ENCODE measurements around the gene PGA3. TPM values are rescaled to one million over a fixed set of nuclear protein-coding genes. Genes with fewer than 3 reads are reported as not detected.
A peak's percentile ranks its signal among the peaks of the same experiment; 100 is the strongest.
"Not testable (repeated sequence)": the region's sequence is repeated elsewhere in the genome, so short reads cannot be mapped to it uniquely, and the experiment has no call there.

PGA3 gene
- total RNA-seq, 2 experiments from 2014 or later = not detected

DNA sequence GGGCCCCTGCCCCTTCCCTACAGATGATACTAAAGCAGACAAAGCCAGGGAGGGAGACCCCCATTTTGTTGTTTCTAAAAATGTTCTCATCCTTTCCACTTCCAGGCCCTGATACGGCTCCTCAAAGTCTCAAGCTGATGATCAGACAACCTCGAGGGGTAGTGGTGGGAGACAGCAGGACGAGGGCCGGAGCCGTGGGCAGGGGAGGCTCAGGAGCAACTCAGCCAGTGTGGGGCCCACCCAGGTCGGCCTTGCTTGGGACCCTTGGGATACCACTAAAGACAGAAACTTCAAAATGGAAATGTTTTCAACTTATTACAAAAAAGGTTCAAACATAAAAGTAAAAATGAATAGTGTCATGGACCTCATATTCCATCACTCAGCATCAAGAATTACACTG lies 26.9 kb upstream of the PGA3 start:
- ATAC-seq = no peak
- Mint-ChIP-seq H3K27me3 (peaks cover 20% of the 10 kb centered on the region), H3K9me3 (ENCODE audit: low read depth) (peaks cover 7% of the 10 kb centered on the region), H3K4me1 (peaks cover 6% of the 10 kb centered on the region), H3K4me3 (no peak overlapping the region), H3K27ac (no peak overlapping the region), H3K36me3 (no peaks in the 10 kb centered on the region)
- CTCF ChIA-PET = interaction anchor here (0.6 to 1.3 kb wide), 2 partner anchors 11 to 261 kb away, joined by 3 read pairs; no protein-coding TSS in a partner anchor
- no peak for DNase-seq

DNA sequence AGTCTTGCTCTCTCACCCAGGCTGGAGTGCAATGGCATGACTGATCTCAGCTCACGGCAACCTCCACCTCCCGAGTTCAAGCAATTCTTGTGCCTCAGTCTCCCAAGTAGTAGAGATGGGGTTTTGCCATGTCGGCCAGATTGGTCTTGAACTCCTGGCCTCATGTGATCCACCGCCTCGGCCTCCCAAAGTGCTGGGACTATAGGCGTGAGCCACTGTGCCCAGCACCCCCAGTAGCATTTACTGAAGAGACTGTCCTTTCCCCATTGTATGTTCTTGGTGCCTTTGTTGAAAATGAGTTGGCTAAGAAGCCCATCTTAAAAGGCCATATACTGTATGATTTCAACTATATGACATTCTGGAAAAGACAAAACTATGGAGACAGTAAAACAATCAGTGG lies 23.1 kb upstream of the PGA3 start:
- H3K4me1 Mint-ChIP-seq; H3K27ac Mint-ChIP-seq; ATAC-seq; CTCF ChIA-PET; H3K9me3 Mint-ChIP-seq (ENCODE audit: low read depth); H3K4me3 Mint-ChIP-seq; H3K36me3 Mint-ChIP-seq; DNase-seq: not testable (repeated sequence)
- peaks cover 11% of the 10 kb centered on the region for H3K27me3 Mint-ChIP-seq

DNA sequence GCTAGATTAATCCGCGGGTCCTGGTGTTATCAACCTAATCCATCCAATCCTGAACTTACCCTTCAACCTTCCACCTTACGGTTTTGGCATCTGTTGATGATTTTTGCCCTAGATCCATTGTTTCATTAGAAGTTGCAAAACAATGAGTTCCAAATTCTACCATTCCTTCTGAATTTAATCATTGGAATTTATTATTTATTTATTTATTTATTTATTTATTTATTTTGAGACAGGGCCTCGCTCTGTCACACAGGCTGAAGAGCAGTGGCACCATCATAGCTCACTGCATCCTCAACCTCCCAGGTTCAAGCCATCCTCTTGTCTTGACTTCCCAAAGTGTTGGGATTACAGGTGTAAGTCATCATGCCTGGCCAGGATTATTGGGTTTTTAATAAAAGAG lies 21.8 kb upstream of the PGA3 start:
- CTCF ChIA-PET = no interaction called here
- no peaks in the 10 kb centered on the region for H3K36me3 Mint-ChIP-seq
- DNase-seq (no peak), ATAC-seq (no peak)
- H3K4me1 Mint-ChIP-seq = no peaks in the 10 kb centered on the region
- H3K27ac Mint-ChIP-seq = no peak overlapping the region
- H3K27me3 Mint-ChIP-seq = peaks cover 6% of the 10 kb centered on the region
- no peak overlapping the region for H3K4me3 Mint-ChIP-seq
- H3K9me3 Mint-ChIP-seq (ENCODE audit: low read depth) = no peaks in the 10 kb centered on the region

DNA sequence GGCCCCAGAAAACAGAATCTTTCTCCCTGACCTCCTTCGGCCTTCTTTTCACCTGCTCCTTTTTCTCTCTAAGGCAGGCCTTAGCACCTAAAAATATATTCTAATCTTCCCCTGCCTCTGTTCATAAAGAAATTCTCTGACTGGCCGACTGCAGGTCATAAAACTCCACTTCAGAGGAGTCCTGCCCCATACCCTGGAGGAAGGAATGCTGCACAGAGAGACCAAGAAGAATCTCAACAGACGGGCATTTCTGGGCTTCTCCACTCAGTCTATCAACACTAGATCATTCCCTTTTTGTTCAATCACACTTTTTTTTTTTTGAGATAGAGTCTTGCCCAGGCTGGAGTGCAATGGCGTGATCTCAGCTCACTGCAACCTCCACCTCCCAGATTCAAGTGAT lies 19.7 kb upstream of the PGA3 start:
- Mint-ChIP-seq H3K4me1 (peaks cover 2% of the 10 kb centered on the region), H3K36me3 (no peaks in the 10 kb centered on the region), H3K27ac (no peak overlapping the region), H3K4me3 (no peak overlapping the region), H3K9me3 (ENCODE audit: low read depth) (no peaks in the 10 kb centered on the region), H3K27me3 (peaks cover 6% of the 10 kb centered on the region)
- ATAC-seq (no peak), DNase-seq (no peak)
- CTCF ChIA-PET = interaction anchor here (0.6 to 1.2 kb wide), 2 partner anchors 10 to 54 kb away, joined by 3 read pairs; no protein-coding TSS in a partner anchor

DNA sequence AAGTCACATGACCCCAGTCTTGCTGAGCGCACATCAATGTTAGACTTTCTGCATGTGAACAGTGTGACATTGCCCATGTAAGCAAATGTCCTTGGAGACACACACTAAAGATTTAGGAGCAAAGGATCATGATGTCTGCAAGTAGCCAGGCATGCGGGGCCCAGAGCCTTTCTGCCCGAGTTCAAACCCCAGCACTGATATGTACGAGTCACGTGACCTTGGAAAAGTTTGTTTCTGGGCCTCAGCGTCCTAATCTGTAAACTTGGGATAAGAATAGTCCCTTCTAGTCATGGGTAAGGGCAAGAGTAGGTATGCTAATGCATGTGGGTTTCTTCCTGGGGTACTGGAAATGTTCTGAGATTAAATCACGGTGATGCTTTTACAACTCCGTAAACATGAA lies 16.8 kb upstream of the PGA3 start:
- H3K27me3 Mint-ChIP-seq = peaks cover 5% of the 10 kb centered on the region
- ATAC-seq = no peak
- no peaks in the 10 kb centered on the region for H3K9me3 Mint-ChIP-seq (ENCODE audit: low read depth)
- no peaks in the 10 kb centered on the region for H3K36me3 Mint-ChIP-seq
- H3K27ac Mint-ChIP-seq = no peak overlapping the region
- no peak overlapping the region for H3K4me3 Mint-ChIP-seq
- CTCF ChIA-PET = interaction anchor here (0.9 to 3.3 kb wide), 21 partner anchors 8 to 412 kb away, joined by 3 to 26 read pairs (median 6); partner anchors contain the start of genes TMEM109 and VWCE
- DNase-seq = no peak
- peaks cover 2% of the 10 kb centered on the region for H3K4me1 Mint-ChIP-seq

DNA sequence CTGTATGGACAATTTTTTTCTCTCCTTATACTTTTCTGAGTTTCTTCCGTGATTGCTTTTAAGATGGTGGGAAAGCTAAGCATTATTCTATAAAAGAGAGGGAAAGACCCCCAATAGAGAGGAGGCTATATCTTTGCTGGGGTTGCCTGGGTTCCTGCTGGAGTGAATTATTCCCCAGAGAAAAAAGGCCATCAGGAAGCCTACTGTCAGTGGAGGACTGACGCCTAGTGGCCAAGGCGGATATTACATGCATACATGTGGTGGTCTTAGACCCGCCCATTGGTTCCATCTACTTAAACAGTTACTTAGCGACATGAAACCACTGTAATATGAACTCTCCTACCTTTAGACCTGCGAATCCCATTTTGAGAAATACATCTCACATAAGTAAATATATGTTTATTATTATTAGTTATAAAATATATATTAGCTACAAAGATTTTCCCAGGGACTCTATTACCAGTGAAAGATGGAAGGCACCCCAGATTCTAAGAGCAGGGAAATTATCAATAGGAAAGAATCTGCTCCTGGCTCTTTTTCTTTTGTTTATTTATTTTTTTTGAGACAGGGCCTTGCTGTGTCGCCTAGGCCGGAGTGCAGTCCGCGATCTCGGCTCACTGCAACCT lies 15.7 kb upstream of the PGA3 start:
- no peak overlapping the region for H3K4me3 Mint-ChIP-seq
- no peaks in the 10 kb centered on the region for H3K36me3 Mint-ChIP-seq
- no peaks in the 10 kb centered on the region for H3K9me3 Mint-ChIP-seq (ENCODE audit: low read depth)
- peak; percentile 84 for DNase-seq
- peak; percentile 95 for ATAC-seq
- peaks cover 2% of the 10 kb centered on the region for H3K4me1 Mint-ChIP-seq
- CTCF ChIA-PET = interaction anchor here (0.6 to 3.3 kb wide), 44 partner anchors 9 to 413 kb away, joined by 3 to 26 read pairs (median 4); partner anchors contain the start of genes CD5, VPS37C and VWCE
- H3K27me3 Mint-ChIP-seq = peaks cover 10% of the 10 kb centered on the region
- H3K27ac Mint-ChIP-seq = no peak overlapping the region

DNA sequence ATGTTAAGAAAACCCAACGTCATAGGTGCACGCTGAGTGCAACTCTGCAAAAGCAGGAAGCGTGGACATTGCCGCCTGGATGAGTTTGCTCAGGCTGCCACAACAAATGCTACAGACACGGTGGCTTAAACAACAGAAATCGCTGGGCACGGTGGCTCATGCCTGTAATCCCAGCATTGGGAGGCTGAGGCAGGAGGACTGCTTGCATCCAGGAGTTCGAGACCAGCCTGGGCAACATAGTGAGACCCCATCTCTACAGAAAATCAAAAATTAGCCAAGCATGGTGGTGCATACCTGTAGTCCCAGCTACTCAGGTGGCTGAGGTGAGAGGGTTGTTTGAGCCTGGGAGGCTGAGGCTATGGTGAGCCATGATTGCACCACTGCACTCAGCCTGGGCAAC lies 13.4 kb upstream of the PGA3 start:
- CTCF ChIA-PET = interaction anchor here (1.3 kb wide), 1 partner anchor 78 kb away, joined by 3 read pairs; no protein-coding TSS in a partner anchor
- Mint-ChIP-seq H3K4me3 (no peak overlapping the region), H3K4me1 (peaks cover 2% of the 10 kb centered on the region), H3K9me3 (ENCODE audit: low read depth) (no peaks in the 10 kb centered on the region), H3K27ac (no peak overlapping the region), H3K27me3 (peaks cover 19% of the 10 kb centered on the region), H3K36me3 (no peaks in the 10 kb centered on the region)
- DNase-seq = no peak
- ATAC-seq = no peak

DNA sequence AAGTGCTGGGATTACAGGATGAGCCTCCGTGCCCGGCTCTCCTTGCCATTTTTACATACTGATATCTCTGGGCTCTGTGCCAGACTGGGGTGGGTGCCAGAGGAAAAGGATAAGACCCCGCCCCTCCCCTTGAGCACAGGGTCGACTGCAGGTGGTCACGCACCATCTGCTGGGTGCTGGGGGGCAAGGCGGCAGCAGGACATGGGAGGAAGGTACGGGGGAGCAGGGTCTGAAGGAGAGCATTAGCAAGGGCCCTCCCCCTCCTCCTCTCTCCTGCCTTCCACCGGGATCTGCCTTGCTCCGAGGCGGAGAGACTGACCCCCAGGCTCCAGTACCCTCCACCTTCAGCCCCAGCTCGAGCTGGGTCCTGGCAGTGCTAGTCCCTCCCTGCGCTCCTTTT lies 9.7 kb upstream of the PGA3 start:
- H3K27ac Mint-ChIP-seq = no peak overlapping the region
- DNase-seq (no peak), ATAC-seq (no peak)
- CTCF ChIA-PET = interaction anchor here (0.7 kb wide), 1 partner anchor 456 kb away, joined by 3 read pairs; no protein-coding TSS in a partner anchor
- H3K36me3 Mint-ChIP-seq = no peaks in the 10 kb centered on the region
- H3K4me3 Mint-ChIP-seq = no peak overlapping the region
- peaks cover 30% of the 10 kb centered on the region for H3K27me3 Mint-ChIP-seq
- H3K9me3 Mint-ChIP-seq (ENCODE audit: low read depth) = no peaks in the 10 kb centered on the region
- no peaks in the 10 kb centered on the region for H3K4me1 Mint-ChIP-seq

DNA sequence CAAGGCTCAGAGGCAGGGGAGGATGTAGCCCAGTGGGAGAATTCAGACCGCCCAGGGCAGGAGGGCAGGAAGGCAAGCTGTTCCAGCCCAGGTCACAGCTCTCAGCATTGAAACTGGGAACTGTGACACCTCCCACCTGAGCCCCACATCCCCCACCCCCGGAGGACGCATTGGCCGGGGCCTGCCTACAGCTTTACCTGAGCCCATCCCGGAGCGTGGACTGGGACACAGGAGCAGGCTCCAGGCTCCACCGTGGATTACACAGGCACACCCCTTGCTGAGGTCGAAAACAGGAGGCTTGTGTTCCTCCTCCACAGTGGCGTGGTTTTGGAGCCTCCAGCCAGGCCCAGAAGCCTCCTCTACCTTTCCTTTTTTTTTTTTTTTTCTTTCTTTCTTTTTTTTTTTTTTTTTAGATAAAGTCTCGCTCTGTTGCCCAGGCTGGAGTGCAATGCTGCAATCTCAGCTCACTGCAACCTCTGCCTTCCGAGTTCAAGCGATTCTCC lies 9.1 kb upstream of the PGA3 start:
- ATAC-seq (no peak), DNase-seq (no peak)
- Mint-ChIP-seq H3K27me3 (peaks cover 30% of the 10 kb centered on the region), H3K4me3 (no peak overlapping the region), H3K4me1 (no peaks in the 10 kb centered on the region), H3K36me3 (no peaks in the 10 kb centered on the region), H3K27ac (no peak overlapping the region), H3K9me3 (ENCODE audit: low read depth) (peaks cover 2% of the 10 kb centered on the region)
- CTCF ChIA-PET = interaction anchor here (0.7 kb wide), 1 partner anchor 456 kb away, joined by 3 read pairs; no protein-coding TSS in a partner anchor

DNA sequence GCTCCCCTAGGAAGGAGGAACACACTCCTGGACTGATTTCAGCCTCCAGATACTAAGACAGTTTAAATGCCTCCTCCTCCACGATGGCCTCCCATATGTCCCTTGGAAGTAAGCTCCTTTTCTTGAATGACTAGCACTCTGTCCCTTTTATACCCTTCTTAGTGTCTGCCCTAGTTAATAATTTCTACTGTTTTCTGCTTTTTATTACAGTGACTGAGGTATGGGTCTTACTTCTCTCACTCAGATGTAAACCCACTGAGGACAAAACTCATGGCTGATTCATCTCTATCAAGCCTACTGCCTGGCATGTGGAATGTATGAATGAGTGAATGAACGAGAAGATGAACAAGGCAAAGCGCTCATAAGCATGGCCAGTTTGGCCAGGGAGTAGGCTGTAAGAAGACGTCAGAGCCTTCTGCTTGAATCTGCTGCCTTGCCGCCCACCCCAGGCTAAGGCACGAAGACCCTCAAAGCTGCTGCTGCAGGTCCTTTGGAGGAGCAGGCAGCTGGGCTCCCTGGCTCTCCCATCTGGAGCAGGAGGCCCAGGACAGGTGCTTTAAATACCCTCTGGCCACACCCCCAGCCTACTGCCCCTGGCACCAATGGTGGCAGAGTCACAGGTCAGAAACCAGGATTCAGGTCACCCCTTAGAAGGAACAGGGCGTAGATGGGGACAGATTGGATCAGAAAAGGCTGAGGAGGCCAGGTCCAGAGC lies 8.2 kb upstream of the PGA3 start:
- ATAC-seq (no peak), DNase-seq (no peak)
- Mint-ChIP-seq H3K9me3 (ENCODE audit: low read depth) (peaks cover 2% of the 10 kb centered on the region), H3K27me3 (peaks cover 30% of the 10 kb centered on the region), H3K4me1 (no peaks in the 10 kb centered on the region), H3K27ac (no peak overlapping the region), H3K36me3 (no peaks in the 10 kb centered on the region), H3K4me3 (no peak overlapping the region)
- CTCF ChIA-PET = interaction anchor here (0.7 to 1.8 kb wide), 2 partner anchors 8 to 307 kb away, joined by 3 to 7 read pairs; no protein-coding TSS in a partner anchor

DNA sequence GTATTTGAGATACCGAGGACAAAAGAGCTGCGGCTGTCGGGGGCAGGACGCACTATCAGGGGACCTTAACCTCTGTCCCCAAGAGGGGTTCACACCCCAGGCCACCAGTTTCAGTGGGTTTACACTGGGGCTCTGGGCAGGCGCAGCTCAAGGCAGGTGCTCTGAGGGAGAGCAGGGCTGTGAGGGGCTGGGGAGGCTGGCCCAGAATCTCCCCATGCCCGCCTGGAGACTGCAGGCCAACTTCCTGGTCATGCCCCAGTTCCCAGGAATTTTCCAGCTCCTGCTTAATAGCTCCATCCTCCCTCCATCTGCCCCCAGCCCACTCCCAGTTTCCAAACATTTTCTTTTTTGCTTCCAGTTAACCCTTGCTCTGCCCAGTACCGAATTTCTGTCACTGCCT lies 7.6 kb upstream of the PGA3 start:
- Mint-ChIP-seq H3K27me3 (peaks cover 34% of the 10 kb centered on the region), H3K27ac (no peak overlapping the region), H3K9me3 (ENCODE audit: low read depth) (peaks cover 2% of the 10 kb centered on the region), H3K4me3 (no peak overlapping the region), H3K4me1 (no peaks in the 10 kb centered on the region), H3K36me3 (no peaks in the 10 kb centered on the region)
- ATAC-seq (no peak), DNase-seq (no peak)
- CTCF ChIA-PET = interaction anchor here (0.7 to 1.8 kb wide), 2 partner anchors 8 to 308 kb away, joined by 3 to 7 read pairs; no protein-coding TSS in a partner anchor

DNA sequence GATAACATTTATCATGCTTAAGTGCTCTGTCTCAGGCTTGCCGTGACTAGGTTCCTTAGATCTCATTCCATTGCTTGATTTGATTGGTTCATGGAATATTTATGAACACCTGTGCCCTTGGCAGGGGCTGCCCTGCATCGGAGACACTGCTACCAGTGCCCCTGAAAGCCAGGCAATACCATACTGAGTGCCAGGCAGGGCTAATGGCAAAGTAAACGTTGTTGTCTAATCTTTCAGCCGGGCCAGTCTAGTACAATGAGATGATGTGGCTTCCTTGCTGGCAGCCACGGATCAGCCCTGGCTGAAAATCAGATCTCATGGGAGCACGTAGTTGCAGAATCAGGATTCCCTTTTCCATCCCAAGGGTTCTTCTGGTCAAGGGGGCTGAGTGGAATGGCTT lies 5.0 kb upstream of the PGA3 start:
- CTCF ChIA-PET = no interaction called here
- H3K9me3 Mint-ChIP-seq (ENCODE audit: low read depth) = peaks cover 2% of the 10 kb centered on the region

DNA sequence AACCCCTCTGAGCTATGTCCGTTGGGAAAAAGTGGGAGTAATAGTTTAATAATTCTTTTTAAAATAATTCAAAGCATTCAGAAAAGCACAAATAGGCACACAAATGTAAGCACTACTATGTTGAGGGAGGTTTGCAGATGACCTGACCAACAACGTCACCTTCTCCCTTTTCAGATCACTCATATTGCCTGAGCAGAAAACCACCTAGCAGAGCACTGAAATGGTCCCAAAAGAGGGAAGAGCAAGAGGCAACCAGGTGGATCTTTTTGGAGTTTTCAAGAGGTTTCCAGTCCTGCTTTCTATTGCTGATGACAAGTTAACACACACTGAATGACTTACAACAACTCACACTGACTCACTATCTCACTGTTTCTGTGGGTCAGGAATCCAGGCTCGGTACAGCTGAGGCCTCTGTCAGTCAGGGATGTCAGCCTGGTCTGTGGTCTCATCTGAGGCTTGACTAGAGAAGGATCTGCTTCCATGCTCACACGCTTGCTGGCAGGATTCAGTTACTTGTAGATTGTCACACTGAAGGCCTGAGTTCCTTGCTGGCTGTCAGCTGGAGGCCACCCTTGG lies 4.3 kb upstream of the PGA3 start:
- peaks cover 40% of the 10 kb centered on the region for H3K27me3 Mint-ChIP-seq
- no peak overlapping the region for H3K27ac Mint-ChIP-seq
- no peak for ATAC-seq
- H3K4me3 Mint-ChIP-seq = no peak overlapping the region
- DNase-seq = no peak
- CTCF ChIA-PET = no interaction called here
- peaks cover 4% of the 10 kb centered on the region for H3K4me1 Mint-ChIP-seq
- no peaks in the 10 kb centered on the region for H3K36me3 Mint-ChIP-seq
- peaks cover 2% of the 10 kb centered on the region for H3K9me3 Mint-ChIP-seq (ENCODE audit: low read depth)

More for the DNA sequence above, 5.0 kb upstream of the PGA3 start:
- H3K4me1 Mint-ChIP-seq = peaks cover 4% of the 10 kb centered on the region
- no peaks in the 10 kb centered on the region for H3K36me3 Mint-ChIP-seq
- no peak overlapping the region for H3K27ac Mint-ChIP-seq
- no peak overlapping the region for H3K4me3 Mint-ChIP-seq
- DNase-seq (no peak), ATAC-seq (no peak)
- H3K27me3 Mint-ChIP-seq = peaks cover 42% of the 10 kb centered on the region
